M059J (cell line): ENCODE measurements around the gene NAA20. TPM values are rescaled to one million over a fixed set of nuclear protein-coding genes. Genes with fewer than 3 reads are reported as not detected.
A peak's percentile ranks its signal among the peaks of the same experiment; 100 is the strongest.
"Not testable (repeated sequence)": the region's sequence is repeated elsewhere in the genome, so short reads cannot be mapped to it uniquely, and the experiment has no call there.

Experiments
- DNase-seq: peaks from one replicate; pipeline ENCODE4 v3.0.0-alpha.2; 2012; ENCODE audit warnings: low read depth
- total RNA-seq: library from RNA; depleted of rRNA; stranded (reverse); fragments of >200 nt; shearing (Covaris generic); gene quantifications from 2 replicates; pipeline ENCODE4 v1.2.3, GENCODE V29; 2014

The NAA20 gene
- total RNA-seq, 1 experiment from 2014 or later: 103 TPM

- DNase-seq: no peak
These were observed 25.9 kb upstream of the NAA20 start for GRCh38 chr20:19991308-19991707.

- DNase-seq: peak; percentile 46
These were observed 25.3 kb upstream of the NAA20 start for GRCh38 chr20:19991854-19992253.

GRCh38 chr20:19992996-19993908, 23.9 kb upstream of the NAA20 start:
- peak; percentile 99 for DNase-seq

- peak; percentile 96 for DNase-seq
These were observed 23.0 kb upstream of the NAA20 start for GRCh38 chr20:19993958-19994669.

- DNase-seq: peak; percentile 78
These were observed 21.8 kb upstream of the NAA20 start for GRCh38 chr20:19995220-19995863.

- DNase-seq: no peak
These were observed 20.9 kb upstream of the NAA20 start for GRCh38 chr20:19996222-19996621.

- no peak for DNase-seq
These were observed 20.2 kb upstream of the NAA20 start for GRCh38 chr20:19996917-19997316.

GRCh38 chr20:19998990-19999705, 18.0 kb upstream of the NAA20 start:
- DNase-seq: no peak

- no peak for DNase-seq
These were observed 16.8 kb upstream of the NAA20 start for GRCh38 chr20:20000211-20000968.

- no peak for DNase-seq
These were observed 14.8 kb upstream of the NAA20 start for GRCh38 chr20:20002101-20002998.

- DNase-seq: no peak
These were observed 13.9 kb upstream of the NAA20 start for GRCh38 chr20:20003031-20003954.

- not testable (repeated sequence) for DNase-seq
These were observed 13.2 kb upstream of the NAA20 start for GRCh38 chr20:20003955-20004322.

- DNase-seq: no peak
These were observed 11.8 kb upstream of the NAA20 start for GRCh38 chr20:20005342-20005741.

GRCh38 chr20:20009784-20010253, 7.3 kb upstream of the NAA20 start:
- DNase-seq: no peak

GRCh38 chr20:20010639-20011500, 6.3 kb upstream of the NAA20 start:
- peak; percentile 82 for DNase-seq

- no peak for DNase-seq
These were observed 4.6 kb upstream of the NAA20 start for GRCh38 chr20:20012541-20012940.

GRCh38 chr20:20014659-20015058, 2.5 kb upstream of the NAA20 start:
- DNase-seq: no peak

GRCh38 chr20:20017844-20018185, 653 bp downstream of the NAA20 start:
- DNase-seq: peak; percentile 27
